ENCODE results near the gene KCNJ15. TPM values are rescaled to one million over a fixed set of nuclear protein-coding genes. Genes with fewer than 3 reads are reported as not detected.

The KCNJ15 gene
- polyA plus RNA-seq, 2 of the 4 experiments (the other 2 are of a cell fraction), result 0.19 to 0.30 TPM

- peaks cover 21% of the 10 kb centered on the region for H3K4me1 ChIP-seq
- no peak for TF ChIP-seq HOXB13 (CRISPR knock-in tag; IDR thresholded peaks at IDR 0.05; ENCODE audit: low read depth)
- TF ChIP-seq, protein P1, sequence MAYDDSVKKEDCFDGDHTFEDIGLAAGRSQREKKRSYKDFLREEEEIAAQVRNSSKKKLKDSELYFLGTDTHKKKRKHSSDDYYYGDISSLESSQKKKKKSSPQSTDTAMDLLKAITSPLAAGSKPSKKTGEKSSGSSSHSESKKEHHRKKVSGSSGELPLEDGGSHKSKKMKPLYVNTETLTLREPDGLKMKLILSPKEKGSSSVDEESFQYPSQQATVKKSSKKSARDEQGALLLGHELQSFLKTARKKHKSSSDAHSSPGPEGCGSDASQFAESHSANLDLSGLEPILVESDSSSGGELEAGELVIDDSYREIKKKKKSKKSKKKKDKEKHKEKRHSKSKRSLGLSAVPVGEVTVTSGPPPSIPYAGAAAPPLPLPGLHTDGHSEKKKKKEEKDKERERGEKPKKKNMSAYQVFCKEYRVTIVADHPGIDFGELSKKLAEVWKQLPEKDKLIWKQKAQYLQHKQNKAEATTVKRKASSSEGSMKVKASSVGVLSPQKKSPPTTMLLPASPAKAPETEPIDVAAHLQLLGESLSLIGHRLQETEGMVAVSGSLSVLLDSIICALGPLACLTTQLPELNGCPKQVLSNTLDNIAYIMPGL (CRISPR knock-in tag; IDR thresholded peaks at IDR 0.05; ENCODE audit: borderline replicate concordance), result no peak
- no peak for TF ChIP-seq SMC3 (IDR thresholded peaks at IDR 0.05)
- no peak for TF ChIP-seq TFCP2L1 (CRISPR knock-in tag; IDR thresholded peaks at IDR 0.05)
- no peak for TF ChIP-seq GATA3 (IDR thresholded peaks at IDR 0.05; ENCODE audit: borderline replicate concordance)
- TF ChIP-seq HEYL (CRISPR knock-in tag; IDR thresholded peaks at IDR 0.05), result no peak
- TF ChIP-seq E2F6 (IDR thresholded peaks at IDR 0.05; ENCODE audit: borderline replicate concordance, low read depth), result no peak
- TF ChIP-seq BHLHE40 (IDR thresholded peaks at IDR 0.05; ENCODE audit: low read depth, low read length), result no peak
- TF ChIP-seq SREBF2 (IDR thresholded peaks at IDR 0.05), result no peak
- no peak for TF ChIP-seq REST (IDR thresholded peaks at IDR 0.05)
- TF ChIP-seq ZSCAN20 (CRISPR knock-in tag; IDR thresholded peaks at IDR 0.05), result no peak
- FAIRE-seq (no peak), ATAC-seq (no peak), DNase-seq (ENCODE audit: low read depth in 1 of 2, low spot score in 1 of 2) (no peak)
- no peak overlapping the region for H3K4me2 ChIP-seq
- CTCF ChIA-PET, result interaction anchor here (1.2 to 2.1 kb wide), 2 partner anchors 10 to 23 kb away, joined by 4 to 5 read pairs; no protein-coding TSS in a partner anchor
- H3K27ac ChIP-seq, result peak overlapping the region; percentile 52 to 62; a peak in 4 of 6 replicates
- H3K4me3 ChIP-seq, result no peak overlapping the region
- POLR2A ChIA-PET, result no interaction called here
- WGBS (ENCODE audit: missing lambda C conversion rate), result 83% methylated on average over 6 of the region's 6 CpGs
- 0 out of 3 replicates have a peak, but pooled peaks cover 4% of the 10 kb centered on the region for H3K9me3 ChIP-seq
These were observed 27.4 kb downstream of the KCNJ15 start for GRCh38 chr21:38284216-38284615.

GRCh38 chr21:38286739-38287471, 30.1 kb downstream of the KCNJ15 start:
- ATAC-seq, result no peak
- DNase-seq (ENCODE audit: low read depth in 1 of 2, low spot score in 1 of 2), result no peak
- Histone ChIP-seq H3K4me3 (no peak overlapping the region), H3K9me3 (no peaks in the 10 kb centered on the region), H3K4me2 (peak overlapping the region; percentile 20; the same call in 1 of the 3 replicates), H3K27ac (peak overlapping the region; percentile 57 to 63), H3K4me1 (peaks cover 22% of the 10 kb centered on the region)
- FAIRE-seq, result no peak
- WGBS (ENCODE audit: missing lambda C conversion rate), result 62% methylated on average over 3 of the region's 3 CpGs
- CTCF ChIA-PET, result interaction anchor here (1.5 kb wide), 1 partner anchor 66 kb away, joined by 7 read pairs; no protein-coding TSS in a partner anchor
- POLR2A ChIA-PET, result no interaction called here
- TF ChIP-seq RFX5 (IDR thresholded peaks at IDR 0.05) (no peak), CBX8 (IDR thresholded peaks at IDR 0.05) (no peak), POLR2A (IDR thresholded peaks at IDR 0.05; ENCODE audit: low read length) (no peak)

GRCh38 chr21:38287476-38287875, 30.7 kb downstream of the KCNJ15 start:
- no peak for FAIRE-seq
- H3K27ac ChIP-seq, result peak overlapping the region; percentile 3 to 63; a peak in 2 of 6 replicates

More at GRCh38 chr21:38287476-38287875, 30.7 kb downstream of the KCNJ15 start:
- ATAC-seq (no peak), DNase-seq (ENCODE audit: low read depth in 1 of 2, low spot score in 1 of 2) (no peak)
- ChIA-PET POLR2A (no interaction called here), CTCF (no interaction called here)
- peaks cover 25% of the 10 kb centered on the region for H3K4me1 ChIP-seq
- H3K4me3 ChIP-seq, result no peak overlapping the region
- no peak overlapping the region for H3K4me2 ChIP-seq
- no peaks in the 10 kb centered on the region for H3K9me3 ChIP-seq
- 80% methylated on average over 1 of the region's 1 CpG for WGBS (ENCODE audit: missing lambda C conversion rate)
- no peak for TF ChIP-seq CHD2 (IDR thresholded peaks at IDR 0.05; ENCODE audit: low read length, partially characterized antibody)
- TF ChIP-seq JUNB (IDR thresholded peaks at IDR 0.05), result no peak
- no peak for TF ChIP-seq BCL3 (IDR thresholded peaks at IDR 0.05)
- no peak for TF ChIP-seq TFCP2L1 (CRISPR knock-in tag; IDR thresholded peaks at IDR 0.05)
- no peak for TF ChIP-seq ESRRA (IDR thresholded peaks at IDR 0.05; ENCODE audit: borderline replicate concordance, low read length)
- TF ChIP-seq KDM1A (IDR thresholded peaks at IDR 0.05; ENCODE audit: low read depth), result no peak
- no peak for TF ChIP-seq NPAS2 (CRISPR knock-in tag; IDR thresholded peaks at IDR 0.05; ENCODE audit: borderline replicate concordance)
- no peak for TF ChIP-seq PHF8 (IDR thresholded peaks at IDR 0.05; ENCODE audit: borderline replicate concordance, low read depth)
- TF ChIP-seq RFX5 (IDR thresholded peaks at IDR 0.05), result no peak
- TF ChIP-seq BHLHE40 (IDR thresholded peaks at IDR 0.05; ENCODE audit: low read depth, low read length), result no peak
- TF ChIP-seq, protein P2, sequence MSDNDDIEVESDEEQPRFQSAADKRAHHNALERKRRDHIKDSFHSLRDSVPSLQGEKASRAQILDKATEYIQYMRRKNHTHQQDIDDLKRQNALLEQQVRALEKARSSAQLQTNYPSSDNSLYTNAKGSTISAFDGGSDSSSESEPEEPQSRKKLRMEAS (IDR thresholded peaks at IDR 0.05), result no peak
- no peak for TF ChIP-seq CBX2 (IDR thresholded peaks at IDR 0.05; ENCODE audit: borderline replicate concordance, low read depth)
- no peak for TF ChIP-seq ZSCAN20 (CRISPR knock-in tag; IDR thresholded peaks at IDR 0.05)
- TF ChIP-seq CEBPB (IDR thresholded peaks at IDR 0.05), result no peak
- no peak for TF ChIP-seq EHF (CRISPR knock-in tag; IDR thresholded peaks at IDR 0.05)
